ENCODE results near the gene RNF207.

GRCh38 chr1:6252374-6252710 is 46.4 kb downstream of the RNF207 start:
- no peak for TF ChIP-seq EZH2 (conservative IDR thresholded peaks at IDR 0.05; ENCODE audit: low read depth, low read length)
- no peak for TF ChIP-seq PHB2 (IDR thresholded peaks at IDR 0.05; ENCODE audit: partially characterized antibody)
- no peak for TF ChIP-seq ZNF639 (CRISPR knock-in tag; conservative IDR thresholded peaks at IDR 0.05)
- TF ChIP-seq EP300 (IDR thresholded peaks at IDR 0.05; ENCODE audit: low read depth in 2 of 2, low read length in 2 of 2) = no peak
- TF ChIP-seq EP300 (CRISPR knock-in tag; IDR thresholded peaks at IDR 0.05; ENCODE audit: borderline replicate concordance) = no peak
- TF ChIP-seq, protein P1, sequence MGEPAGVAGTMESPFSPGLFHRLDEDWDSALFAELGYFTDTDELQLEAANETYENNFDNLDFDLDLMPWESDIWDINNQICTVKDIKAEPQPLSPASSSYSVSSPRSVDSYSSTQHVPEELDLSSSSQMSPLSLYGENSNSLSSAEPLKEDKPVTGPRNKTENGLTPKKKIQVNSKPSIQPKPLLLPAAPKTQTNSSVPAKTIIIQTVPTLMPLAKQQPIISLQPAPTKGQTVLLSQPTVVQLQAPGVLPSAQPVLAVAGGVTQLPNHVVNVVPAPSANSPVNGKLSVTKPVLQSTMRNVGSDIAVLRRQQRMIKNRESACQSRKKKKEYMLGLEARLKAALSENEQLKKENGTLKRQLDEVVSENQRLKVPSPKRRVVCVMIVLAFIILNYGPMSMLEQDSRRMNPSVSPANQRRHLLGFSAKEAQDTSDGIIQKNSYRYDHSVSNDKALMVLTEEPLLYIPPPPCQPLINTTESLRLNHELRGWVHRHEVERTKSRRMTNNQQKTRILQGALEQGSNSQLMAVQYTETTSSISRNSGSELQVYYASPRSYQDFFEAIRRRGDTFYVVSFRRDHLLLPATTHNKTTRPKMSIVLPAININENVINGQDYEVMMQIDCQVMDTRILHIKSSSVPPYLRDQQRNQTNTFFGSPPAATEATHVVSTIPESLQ (CRISPR knock-in tag; conservative IDR thresholded peaks at IDR 0.05) = no peak
- TF ChIP-seq, protein P2, sequence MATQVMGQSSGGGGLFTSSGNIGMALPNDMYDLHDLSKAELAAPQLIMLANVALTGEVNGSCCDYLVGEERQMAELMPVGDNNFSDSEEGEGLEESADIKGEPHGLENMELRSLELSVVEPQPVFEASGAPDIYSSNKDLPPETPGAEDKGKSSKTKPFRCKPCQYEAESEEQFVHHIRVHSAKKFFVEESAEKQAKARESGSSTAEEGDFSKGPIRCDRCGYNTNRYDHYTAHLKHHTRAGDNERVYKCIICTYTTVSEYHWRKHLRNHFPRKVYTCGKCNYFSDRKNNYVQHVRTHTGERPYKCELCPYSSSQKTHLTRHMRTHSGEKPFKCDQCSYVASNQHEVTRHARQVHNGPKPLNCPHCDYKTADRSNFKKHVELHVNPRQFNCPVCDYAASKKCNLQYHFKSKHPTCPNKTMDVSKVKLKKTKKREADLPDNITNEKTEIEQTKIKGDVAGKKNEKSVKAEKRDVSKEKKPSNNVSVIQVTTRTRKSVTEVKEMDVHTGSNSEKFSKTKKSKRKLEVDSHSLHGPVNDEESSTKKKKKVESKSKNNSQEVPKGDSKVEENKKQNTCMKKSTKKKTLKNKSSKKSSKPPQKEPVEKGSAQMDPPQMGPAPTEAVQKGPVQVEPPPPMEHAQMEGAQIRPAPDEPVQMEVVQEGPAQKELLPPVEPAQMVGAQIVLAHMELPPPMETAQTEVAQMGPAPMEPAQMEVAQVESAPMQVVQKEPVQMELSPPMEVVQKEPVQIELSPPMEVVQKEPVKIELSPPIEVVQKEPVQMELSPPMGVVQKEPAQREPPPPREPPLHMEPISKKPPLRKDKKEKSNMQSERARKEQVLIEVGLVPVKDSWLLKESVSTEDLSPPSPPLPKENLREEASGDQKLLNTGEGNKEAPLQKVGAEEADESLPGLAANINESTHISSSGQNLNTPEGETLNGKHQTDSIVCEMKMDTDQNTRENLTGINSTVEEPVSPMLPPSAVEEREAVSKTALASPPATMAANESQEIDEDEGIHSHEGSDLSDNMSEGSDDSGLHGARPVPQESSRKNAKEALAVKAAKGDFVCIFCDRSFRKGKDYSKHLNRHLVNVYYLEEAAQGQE (IDR thresholded peaks at IDR 0.05; ENCODE audit: borderline replicate concordance in 1 of 2, low read depth in 1 of 2, low read length in 2 of 2) = no peak
- TF ChIP-seq MLXIP (CRISPR knock-in tag; IDR thresholded peaks at IDR 0.05; ENCODE audit: borderline replicate concordance) = no peak
- no peak for TF ChIP-seq CHD2 (IDR thresholded peaks at IDR 0.05; ENCODE audit: low read depth, low read length)
